Stomach (tissue), 9 donors: ENCODE measurements around the gene CHAT. TPM values are rescaled to one million over a fixed set of nuclear protein-coding genes. Genes with fewer than 3 reads are reported as not detected.

Experiments used
- DNase-seq, 2 donors: peaks; one replicate each; pipeline versions ENCODE4 v3.0.0 to v3.0.0-alpha.2; 2013 to 2019
- H3K27ac ChIP-seq, 5 donors: fragments of 200-600 bp in 4 of 5; sonication (generic) in 4 of 5; one replicate each; pipeline ENCODE4 v1.5.1; 2013 to 2019; ENCODE audit warnings: mild to moderate bottlenecking in 1 of 5, moderate library complexity in 1 of 5
- H3K27me3 ChIP-seq, 3 donors: fragments of 200-600 bp; sonication (generic); one replicate each; pipeline ENCODE4 v1.5.1; 2017 to 2019; ENCODE audit warnings: mixed run types in 1 of 3
- H3K36me3 ChIP-seq, 4 donors: fragments of 200-600 bp; sonication (generic); 1 replicate in 3 of 4; 2 replicates in 1 of 4; pipeline ENCODE4 v1.5.1; 2016 to 2019
- H3K4me1 ChIP-seq, 4 donors: fragments of 200-600 bp; sonication (generic); one replicate each; pipeline ENCODE4 v1.5.1; 2016 to 2019
- H3K4me3 ChIP-seq, 4 donors: fragments of 200-600 bp; sonication (generic) in 3 of 4; one replicate each; pipeline ENCODE4 v1.5.1; 2016 to 2019; ENCODE audit warnings: mild to moderate bottlenecking in 1 of 4
- H3K9me3 ChIP-seq, 4 donors: fragments of 200-600 bp; sonication (generic); one replicate each; pipeline ENCODE4 v1.5.1; 2016 to 2019
- EP300 ChIP-seq: sonication (generic); formaldehyde crosslinking; IDR thresholded peaks from one replicate; pipeline ENCODE4 v1.6.1; 2017; ENCODE audit warnings: antibody characterized with exemption
- POLR2A ChIP-seq, 4 donors: fragments of 450-650 bp; IDR thresholded peaks; one replicate each; pipeline ENCODE4 v1.6.1; 2016; ENCODE audit warnings: antibody characterized with exemption in 4 of 4, control low read depth in 2 of 4, mild to moderate bottlenecking in 1 of 4, moderate library complexity in 1 of 4
- POLR2AphosphoS5 ChIP-seq, 3 donors: sonication (generic); formaldehyde crosslinking; IDR thresholded peaks; one replicate each; pipeline ENCODE4 v1.6.1; 2016; ENCODE audit warnings: antibody characterized with exemption in 3 of 3
- WGBS, 5 donors: extraction: QIAGEN DNeasy Blood & Tissue Kit in 3 of 5; methylation state at CpG; one replicate each; pipeline versions ENCODE4 v1.1.5 to v1.1.7; 2013 to 2018; 5-methylcytosine and 5-hydroxymethylcytosine counted together
- intact Hi-C: fragments of 100-400 bp; cut with DNase I; formaldehyde crosslinking; loops from one replicate; pipeline ENCODE4 v1.15.1; 2023; ENCODE audit warnings: low total_unique reads
- polyA plus RNA-seq, 3 donors: library from polyadenylated mRNA; stranded (reverse); fragments of 200-250 nt; gene quantifications; one replicate each; pipeline ENCODE4 v1.2.3, GENCODE V29; 2013
- total RNA-seq, 5 donors: library from RNA; depleted of rRNA; stranded (reverse); fragments of >200 nt; gene quantifications; one replicate each; pipeline versions ENCODE4 v1.1.0 to v1.2.3, GENCODE V29; 2014 to 2016
- TF ChIP-seq, protein P1 (sequence below), 7 experiments: fragments of 450-650 bp in 4 of 7; fragments of 200-600 bp in 3 of 7; sonication (generic) in 3 of 7; IDR thresholded peaks; one replicate each; pipeline ENCODE4 v1.5.1; 2016 to 2019; ENCODE audit warnings: antibody characterized with exemption in 7 of 7, control low read depth in 2 of 7, mild to moderate bottlenecking in 1 of 7
- donor health status: healthy with polysubstance abuse.
- donor health status: Bipolar disorder and iron deficiency.
- donor health status: healthy.

CHAT gene
- total and polyA plus RNA-seq, 8 donors: 8.7 TPM; not detected in 7

DNA sequence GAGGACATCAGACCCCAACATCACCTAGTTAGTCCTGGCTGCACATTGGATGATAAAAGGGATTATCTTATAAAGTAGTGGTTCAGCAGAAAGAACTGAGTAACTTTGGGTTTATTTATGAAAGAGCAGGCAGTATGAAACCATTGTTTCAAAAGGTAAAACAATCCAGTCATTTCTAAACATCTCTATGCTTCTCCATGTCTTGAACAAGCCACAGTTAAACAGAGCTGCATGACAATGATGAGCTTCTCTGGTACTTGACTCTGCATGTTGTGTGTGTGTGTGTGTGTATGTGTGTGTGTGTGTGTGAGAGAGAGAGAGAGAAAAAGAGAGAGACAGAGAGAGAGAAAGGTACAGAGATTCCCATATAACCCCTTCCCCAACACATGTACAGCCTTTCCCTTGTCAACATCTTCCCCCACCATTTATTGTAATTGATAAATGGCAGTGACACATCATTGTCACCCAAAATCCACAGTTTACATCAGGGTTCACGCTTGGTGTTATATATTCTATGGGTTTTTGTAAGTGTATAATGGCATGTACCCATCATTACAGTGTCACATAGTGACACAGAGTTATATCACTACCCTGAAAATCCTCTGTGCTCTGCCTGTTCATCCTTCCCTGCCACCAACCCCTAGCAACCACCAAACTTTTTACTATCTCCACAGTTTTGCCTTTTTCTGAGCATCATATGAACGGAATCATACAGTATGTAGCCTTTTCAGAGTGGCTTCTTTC lies 36.5 kb upstream of the CHAT start:
- Histone ChIP-seq H3K9me3 (no peaks in the 10 kb centered on the region), H3K4me3 (no peak overlapping the region), H3K27me3 (no peaks in the 10 kb centered on the region), H3K4me1 (peaks cover 0 to 6% (median 0%) of the 10 kb centered on the region in 4 donors), H3K36me3 (no peaks in the 10 kb centered on the region), H3K27ac (no peak overlapping the region)
- TF ChIP-seq POLR2AphosphoS5 (IDR thresholded peaks at IDR 0.05): no peak
- TF ChIP-seq POLR2A (IDR thresholded peaks at IDR 0.05): no peak
- TF ChIP-seq, protein P1, sequence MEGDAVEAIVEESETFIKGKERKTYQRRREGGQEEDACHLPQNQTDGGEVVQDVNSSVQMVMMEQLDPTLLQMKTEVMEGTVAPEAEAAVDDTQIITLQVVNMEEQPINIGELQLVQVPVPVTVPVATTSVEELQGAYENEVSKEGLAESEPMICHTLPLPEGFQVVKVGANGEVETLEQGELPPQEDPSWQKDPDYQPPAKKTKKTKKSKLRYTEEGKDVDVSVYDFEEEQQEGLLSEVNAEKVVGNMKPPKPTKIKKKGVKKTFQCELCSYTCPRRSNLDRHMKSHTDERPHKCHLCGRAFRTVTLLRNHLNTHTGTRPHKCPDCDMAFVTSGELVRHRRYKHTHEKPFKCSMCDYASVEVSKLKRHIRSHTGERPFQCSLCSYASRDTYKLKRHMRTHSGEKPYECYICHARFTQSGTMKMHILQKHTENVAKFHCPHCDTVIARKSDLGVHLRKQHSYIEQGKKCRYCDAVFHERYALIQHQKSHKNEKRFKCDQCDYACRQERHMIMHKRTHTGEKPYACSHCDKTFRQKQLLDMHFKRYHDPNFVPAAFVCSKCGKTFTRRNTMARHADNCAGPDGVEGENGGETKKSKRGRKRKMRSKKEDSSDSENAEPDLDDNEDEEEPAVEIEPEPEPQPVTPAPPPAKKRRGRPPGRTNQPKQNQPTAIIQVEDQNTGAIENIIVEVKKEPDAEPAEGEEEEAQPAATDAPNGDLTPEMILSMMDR (IDR thresholded peaks at IDR 0.05): no peak
- 65 to 82% (median 73%) methylated on average over 2 of the region's 2 CpGs for WGBS, 5 donors
- DNase-seq: no peak
- intact Hi-C loops: no loop called here

- Histone ChIP-seq H3K4me3 (no peak overlapping the region), H3K27me3 (no peaks in the 10 kb centered on the region), H3K27ac (no peak overlapping the region), H3K4me1 (peaks cover 0 to 6% (median 0%) of the 10 kb centered on the region in 4 donors), H3K9me3 (no peaks in the 10 kb centered on the region), H3K36me3 (no peaks in the 10 kb centered on the region)
- WGBS, 5 donors: 93 to 94% (median 93%) methylated on average over 3 of the region's 3 CpGs
- intact Hi-C loops: no loop called here
- no peak for DNase-seq
- no peak for TF ChIP-seq EP300
- no peak for TF ChIP-seq POLR2AphosphoS5 (IDR thresholded peaks at IDR 0.05)
- TF ChIP-seq POLR2A (IDR thresholded peaks at IDR 0.05): no peak
- TF ChIP-seq, protein P1 (IDR thresholded peaks at IDR 0.05): no peak
These were observed 35.4 kb upstream of the CHAT start for GRCh38 chr10:49578392-49578791.

DNA sequence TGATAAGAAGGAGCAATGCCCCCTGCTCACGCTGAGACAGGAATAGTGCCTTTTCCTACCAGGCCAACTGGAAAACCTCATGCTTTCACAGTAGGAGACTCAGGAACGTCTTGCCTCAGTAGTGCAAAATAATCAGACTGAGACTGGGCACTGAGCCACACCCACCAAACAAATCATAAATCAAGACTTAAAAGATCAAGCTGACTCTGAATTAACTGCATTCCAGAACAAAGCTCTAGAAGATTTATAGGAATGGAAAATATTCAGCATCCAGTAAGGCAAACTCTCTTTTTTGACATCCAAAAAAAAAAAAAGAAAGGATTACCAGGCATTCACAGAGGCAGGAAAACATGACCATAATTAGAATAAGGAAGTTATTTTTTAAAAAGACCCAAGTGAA lies 34.2 kb upstream of the CHAT start:
- 39 to 43% (median 43%) methylated on average over 2 of the region's 2 CpGs for WGBS, 5 donors
- Histone ChIP-seq H3K27me3 (no peaks in the 10 kb centered on the region), H3K27ac (no peak overlapping the region), H3K4me1 (peaks cover 0 to 6% (median 0%) of the 10 kb centered on the region in 4 donors), H3K4me3 (no peak overlapping the region), H3K9me3 (no peaks in the 10 kb centered on the region), H3K36me3 (no peaks in the 10 kb centered on the region)
- intact Hi-C loops: no loop called here
- no peak for TF ChIP-seq POLR2A (IDR thresholded peaks at IDR 0.05)
- TF ChIP-seq, protein P1 (IDR thresholded peaks at IDR 0.05): no peak
- TF ChIP-seq EP300: no peak
- no peak for TF ChIP-seq POLR2AphosphoS5 (IDR thresholded peaks at IDR 0.05)
- DNase-seq: no peak

DNA sequence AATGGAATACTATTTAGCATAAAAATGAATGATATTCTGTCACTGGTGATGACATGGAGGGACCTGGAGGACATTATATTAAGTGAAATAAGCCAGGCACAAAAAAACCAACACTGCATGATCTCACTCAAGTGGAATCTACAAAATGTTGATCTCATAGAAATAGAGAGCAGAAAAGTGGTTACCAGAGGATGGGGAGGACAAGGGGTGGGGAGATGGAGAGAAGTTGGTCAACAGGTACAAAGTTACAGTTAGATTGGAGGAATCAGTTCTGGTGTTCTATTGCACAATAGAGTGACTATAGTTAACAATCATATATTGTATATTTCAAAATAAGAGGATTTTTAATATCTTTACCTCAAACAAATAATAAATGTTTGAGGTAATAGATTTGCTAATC lies 28.4 kb upstream of the CHAT start:
- H3K27ac ChIP-seq: no peak overlapping the region
- no peaks in the 10 kb centered on the region for H3K4me1 ChIP-seq
- H3K9me3 ChIP-seq: no peaks in the 10 kb centered on the region
- TF ChIP-seq POLR2AphosphoS5 (IDR thresholded peaks at IDR 0.05) (no peak), POLR2A (IDR thresholded peaks at IDR 0.05) (no peak), EP300 (no peak)
- TF ChIP-seq, protein P1 (IDR thresholded peaks at IDR 0.05): no peak
- no peaks in the 10 kb centered on the region for H3K36me3 ChIP-seq
- DNase-seq: no peak
- intact Hi-C loops: no loop called here
- peaks cover 0 to 5% (median 0%) of the 10 kb centered on the region in 3 donors for H3K27me3 ChIP-seq
- H3K4me3 ChIP-seq: no peak overlapping the region
